ENCODE measurements around the gene ZNF750. TPM values are rescaled to one million over a fixed set of nuclear protein-coding genes. Genes with fewer than 3 reads are reported as not detected.

Gene ZNF750
- total and polyA plus RNA-seq, 2 experiments from 2014 or later: 0.13 to 0.17 TPM

GRCh38 chr17:82779541-82779940 lies 60.3 kb downstream of the ZNF750 start:
- Histone ChIP-seq H3K4me1 (ENCODE audit: insufficient read depth) (no peaks in the 10 kb centered on the region; the same call in 1 of the 2 replicates), H3K27me3 (ENCODE audit: insufficient read depth) (no peaks in the 10 kb centered on the region), H3F3A (replicated peaks; ENCODE audit: low read depth) (peaks cover 3% of the 10 kb centered on the region), H3K79me2 (replicated peaks; ENCODE audit: insufficient read depth) (peaks cover 42% of the 10 kb centered on the region), H3K27ac (ENCODE audit: low read depth) (no peak overlapping the region), H3K36me3 (ENCODE audit: insufficient read depth) (peaks cover 16% of the 10 kb centered on the region; the same call in 1 of the 2 replicates), H2AFZ (no peak overlapping the region), H3K9me2 (ENCODE audit: insufficient read depth) (no peaks in the 10 kb centered on the region), H3K4me3 (no peak overlapping the region), H4K20me1 (replicated peaks; ENCODE audit: insufficient read depth) (peaks cover 20% of the 10 kb centered on the region), H3K4me2 (no peak overlapping the region)
- Mint-ChIP-seq H3K27ac (no peak overlapping the region), H3K4me1 (peaks cover 10% of the 10 kb centered on the region), H3K9me3 (peaks cover 4% of the 10 kb centered on the region; the same call in 2 of the 3 replicates), H3K27me3 (ENCODE audit: insufficient read depth, low read depth, poor library complexity) (peaks cover 22% of the 10 kb centered on the region), H3K36me3 (ENCODE audit: low read depth) (peaks cover 54% of the 10 kb centered on the region), H3K4me3 (no peak overlapping the region)
- TF ChIP-seq ZNF462 (CRISPR knock-in tag; IDR thresholded peaks at IDR 0.05) (no peak), EZH2 (IDR thresholded peaks at IDR 0.05; ENCODE audit: low read depth, unreplicated experiment) (no peak), REST (IDR thresholded peaks at IDR 0.05; ENCODE audit: unreplicated experiment) (no peak), CREB1 (CRISPR knock-in tag; IDR thresholded peaks at IDR 0.05; ENCODE audit: low read depth) (no peak), ETS1 (IDR thresholded peaks at IDR 0.05) (no peak), STAT1 (IDR thresholded peaks at IDR 0.05; ENCODE audit: unreplicated experiment) (no peak), ZNF114 (CRISPR knock-in tag; IDR thresholded peaks at IDR 0.05) (no peak), ZNF331 (CRISPR knock-in tag; IDR thresholded peaks at IDR 0.05; ENCODE audit: low read depth) (no peak), CTCF (conservative IDR thresholded peaks at IDR 0.05; ENCODE audit: low read depth in 2 of 2) (no peak), JUNB (IDR thresholded peaks at IDR 0.05; ENCODE audit: unreplicated experiment) (no peak), EZH2phosphoT487 (IDR thresholded peaks at IDR 0.05; ENCODE audit: unreplicated experiment) (no peak), NANOG (IDR thresholded peaks at IDR 0.05; ENCODE audit: borderline replicate concordance) (no peak), POLR2AphosphoS5 (IDR thresholded peaks at IDR 0.05; ENCODE audit: low read depth) (no peak)
- ATAC-seq (no peak), DNase-seq (ENCODE audit: low spot score) (no peak)

Measured in GM23338 (cell line).